Limb (tissue), 2 donors: ENCODE results near the gene ABCC11.

Source experiments
- DNase-seq, 2 donors: peaks; one replicate each; pipeline ENCODE4 v3.0.0-alpha.2; 2016; ENCODE audit errors: extremely low spot score in 2 of 2

The ABCC11 gene

DNA sequence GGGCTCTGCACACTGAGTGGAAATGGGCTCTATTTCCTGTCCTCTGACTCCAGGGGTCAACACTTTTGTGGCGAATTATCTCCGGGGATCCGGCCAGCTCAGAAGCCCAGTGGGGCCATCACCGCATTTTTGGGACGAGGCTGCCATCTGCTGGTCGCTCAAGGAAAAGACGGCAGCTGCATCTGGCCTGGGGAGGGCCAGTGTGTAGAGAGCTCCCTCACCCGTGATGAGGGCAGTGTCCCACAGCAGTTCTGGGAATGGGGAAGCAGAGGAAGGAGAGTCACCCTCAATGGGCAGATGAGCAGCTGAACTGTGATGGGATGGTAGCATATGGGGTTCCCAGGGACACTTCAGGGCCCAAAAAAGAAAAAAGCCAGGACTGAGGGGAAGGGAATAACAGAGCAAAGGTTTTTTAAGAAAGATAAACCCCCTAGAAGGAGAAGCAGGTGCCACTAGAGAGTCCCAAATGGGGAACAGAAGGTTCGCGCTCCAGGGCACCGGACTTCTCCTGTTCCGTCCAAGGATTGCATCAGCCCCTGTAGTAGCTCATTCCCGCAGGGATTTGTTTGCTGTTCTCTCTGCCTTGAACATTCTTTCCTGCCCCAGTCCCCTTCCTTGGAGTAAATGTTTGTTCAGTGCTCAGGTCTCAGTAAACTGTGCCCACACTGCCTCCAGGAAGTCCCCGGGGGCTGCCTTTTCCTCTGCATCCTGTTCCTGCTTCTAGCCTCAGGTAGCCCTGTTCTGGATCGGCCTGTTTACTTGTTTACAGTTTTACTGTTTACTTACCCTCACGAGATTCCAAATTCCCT lies 82.2 kb downstream of the ABCC11 start:
- peak; percentile 53 to 81 for DNase-seq

DNA sequence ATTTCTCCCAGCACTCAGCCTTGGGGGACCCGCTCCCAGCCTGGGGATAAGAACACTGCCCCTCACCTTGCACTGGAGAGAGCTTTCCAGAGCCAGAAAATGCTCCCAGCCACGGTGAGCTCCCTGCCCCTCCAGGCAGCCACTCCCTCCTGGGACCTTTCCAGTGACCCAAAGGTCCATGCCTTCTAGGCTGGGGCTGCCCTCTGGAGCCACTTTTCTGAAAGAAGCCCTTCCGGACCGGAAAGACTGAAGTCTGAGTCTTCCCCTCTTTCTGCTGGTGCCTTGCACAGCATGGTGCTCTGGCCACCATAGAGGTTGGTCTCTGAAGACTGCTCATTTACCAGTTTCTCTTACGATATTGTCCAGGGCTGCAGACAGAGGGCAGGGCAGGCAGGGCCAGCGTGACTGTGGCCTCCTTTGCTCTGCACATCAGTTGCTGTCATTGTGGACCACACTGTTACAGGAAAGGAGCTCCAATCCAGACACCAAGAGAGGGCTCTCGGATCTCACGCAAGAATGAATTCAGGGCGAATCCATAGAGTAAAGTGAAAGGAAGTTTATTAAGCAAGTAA lies 84.4 kb downstream of the ABCC11 start:
- no peak for DNase-seq

DNA sequence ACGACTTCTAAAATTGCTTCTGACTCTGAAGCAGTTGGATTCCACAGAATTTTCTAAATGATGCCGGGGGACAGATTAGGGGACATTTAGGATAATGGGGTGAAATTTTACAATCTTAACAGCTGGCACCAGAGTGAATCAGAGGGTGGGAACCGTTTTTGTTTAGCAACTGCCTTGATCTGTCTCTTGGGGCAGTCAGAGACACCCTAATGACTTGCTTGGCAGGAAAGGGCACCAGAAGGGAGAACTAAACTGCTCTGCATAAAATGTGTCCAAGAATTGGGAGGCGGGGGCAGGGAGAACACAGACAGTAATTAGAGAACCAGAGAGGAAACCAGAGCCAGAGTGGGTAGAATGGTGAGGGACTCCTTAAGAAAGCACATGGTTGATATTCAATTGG lies 85.4 kb downstream of the ABCC11 start:
- no peak for DNase-seq

DNA sequence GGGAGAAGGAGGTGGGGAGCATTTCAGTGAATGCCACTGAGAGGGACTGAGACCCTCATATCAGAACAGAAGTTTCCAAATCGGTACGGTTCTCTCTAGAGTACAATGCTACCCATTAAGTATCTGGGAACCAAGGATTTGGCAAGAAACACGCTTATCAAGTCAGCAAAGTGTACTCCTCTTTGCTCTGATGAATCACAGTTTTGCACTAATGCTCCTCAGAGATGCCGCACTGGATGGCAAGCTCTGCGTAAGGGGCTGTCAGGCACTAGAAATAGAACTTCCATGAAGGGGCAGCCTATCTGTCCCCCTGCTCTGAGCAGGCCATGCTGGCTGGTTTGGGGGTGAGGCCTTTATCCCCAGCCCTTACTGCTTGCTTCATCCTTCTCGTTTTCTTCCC lies 86.8 kb downstream of the ABCC11 start:
- no peak for DNase-seq

DNA sequence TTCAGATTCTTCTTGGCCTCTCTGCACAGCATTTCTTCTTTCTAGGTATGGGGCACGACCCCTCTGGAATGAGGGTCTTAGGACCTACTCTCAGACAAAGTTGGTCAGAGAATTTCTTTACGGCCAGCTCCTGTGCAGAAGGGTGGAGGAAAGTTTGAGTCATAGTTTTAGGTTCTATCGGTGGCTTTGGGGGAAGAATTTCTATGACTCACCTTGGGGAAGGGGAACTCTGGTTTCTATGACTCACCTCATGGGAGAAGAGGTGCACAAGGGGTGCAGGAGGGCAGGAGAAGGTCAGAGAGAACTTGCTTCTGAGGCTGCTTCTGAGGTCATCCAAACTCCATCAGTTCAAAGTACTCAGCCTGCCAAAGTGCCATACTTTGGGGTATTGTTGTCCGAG lies 89.0 kb downstream of the ABCC11 start:
- DNase-seq, result no peak

DNA sequence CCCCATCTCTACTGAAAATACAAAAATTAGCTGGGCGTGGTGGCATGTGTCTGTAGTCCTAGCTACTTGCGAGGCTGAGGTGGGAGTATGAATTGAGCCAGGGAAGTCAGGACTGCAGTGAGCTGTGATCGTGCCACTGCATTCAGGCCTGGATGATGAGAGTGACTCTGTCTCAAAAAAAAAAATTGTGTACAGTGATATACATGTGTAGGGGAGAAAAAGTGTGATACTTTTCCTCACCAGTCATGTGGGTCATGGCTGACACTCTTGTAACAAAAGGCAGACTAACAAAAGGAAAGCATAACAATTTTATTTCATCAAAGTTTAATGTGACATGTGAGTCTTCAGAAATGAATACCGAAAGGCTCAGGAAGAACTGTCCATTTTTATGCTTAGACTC lies 89.5 kb downstream of the ABCC11 start:
- DNase-seq, result no peak

DNA sequence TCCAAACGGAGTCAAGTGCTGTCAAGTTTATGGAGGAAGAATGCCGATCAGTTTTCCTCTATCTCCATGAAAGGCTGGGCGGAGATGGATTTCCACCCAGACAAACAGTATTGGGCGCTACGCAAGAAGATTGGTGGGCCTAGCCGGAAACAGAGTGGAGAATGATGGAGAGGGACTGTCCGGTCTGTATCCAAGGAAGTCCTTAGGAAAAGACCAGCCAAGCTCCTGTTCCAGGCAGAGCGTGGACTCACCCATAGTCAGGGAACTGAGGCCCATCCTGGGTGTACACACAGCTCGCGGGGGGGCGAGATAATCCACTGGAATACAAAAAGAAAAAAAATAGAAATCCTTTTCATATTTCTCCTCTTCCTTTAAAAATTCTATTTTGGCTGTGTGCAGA lies 90.0 kb downstream of the ABCC11 start:
- no peak for DNase-seq

DNA sequence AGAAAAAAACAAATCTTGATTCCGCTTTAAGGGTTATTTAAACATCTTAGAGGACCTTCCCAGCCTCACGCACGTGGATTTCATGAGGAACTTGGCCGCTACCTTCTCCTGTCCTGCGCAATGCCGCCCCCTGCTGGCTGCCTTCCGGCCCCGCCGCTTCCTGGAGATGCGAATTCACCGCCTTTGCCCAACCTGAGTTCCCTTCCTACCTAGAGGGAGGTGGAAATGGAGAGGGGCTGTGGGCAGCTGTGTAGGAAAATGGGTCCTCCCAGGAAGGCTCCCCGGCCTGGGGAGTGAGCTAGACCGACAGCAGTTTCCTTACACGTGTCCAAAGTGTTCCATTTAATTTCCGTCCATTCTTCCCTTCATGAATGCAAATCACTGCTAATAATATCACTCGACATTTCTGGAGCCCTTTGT lies 90.5 kb downstream of the ABCC11 start:
- DNase-seq, result peak; percentile 79 to 93

DNA sequence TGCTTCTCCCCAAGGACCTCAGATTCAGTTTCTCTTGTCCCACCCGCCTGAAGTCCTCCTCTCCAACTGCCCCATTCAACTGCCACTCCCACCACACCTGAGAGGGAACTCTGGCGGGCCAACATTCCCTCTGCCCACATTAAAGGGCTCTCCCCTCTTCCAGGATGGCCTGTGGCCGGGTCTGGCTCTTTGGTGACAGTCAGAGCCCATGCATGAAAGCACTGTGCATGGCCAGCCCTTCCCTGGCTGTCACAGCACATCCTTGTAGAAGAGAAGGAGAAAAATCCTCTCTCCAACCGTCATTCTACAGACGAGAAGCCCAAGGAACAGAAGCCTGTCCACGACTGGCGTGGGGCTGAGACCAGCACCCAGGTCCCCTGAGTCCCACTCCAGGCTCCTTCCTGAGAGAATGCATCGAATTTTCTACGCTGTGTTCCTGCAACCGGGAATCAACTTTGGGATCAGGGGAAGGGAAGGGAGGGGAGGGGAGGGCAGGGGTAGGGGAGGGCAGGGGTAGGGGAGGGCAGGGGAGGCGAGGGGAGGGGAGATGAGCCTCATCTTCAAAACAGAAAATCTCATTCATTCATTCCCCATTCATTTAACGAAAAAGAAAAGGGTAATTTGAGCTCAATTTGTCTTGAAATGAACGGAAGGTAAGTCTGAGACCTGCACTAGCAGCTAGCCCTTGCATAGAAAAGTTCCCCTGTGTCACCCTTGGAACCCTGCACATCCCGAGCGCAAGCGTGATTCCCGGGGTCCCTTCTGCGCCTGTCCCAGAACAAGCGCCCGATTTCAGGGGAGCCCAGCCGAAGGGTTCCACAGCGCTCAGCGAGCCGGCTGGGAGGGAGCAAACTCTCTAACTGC lies 91.2 kb downstream of the ABCC11 start, which contains the start of gene ABCC12:
ABCC12 (minus strand) TSS at position 68 of the 864 bp plus-strand sequence. CDS start 9,569 bp downstream, outside the sequence.
- no peak for DNase-seq

DNA sequence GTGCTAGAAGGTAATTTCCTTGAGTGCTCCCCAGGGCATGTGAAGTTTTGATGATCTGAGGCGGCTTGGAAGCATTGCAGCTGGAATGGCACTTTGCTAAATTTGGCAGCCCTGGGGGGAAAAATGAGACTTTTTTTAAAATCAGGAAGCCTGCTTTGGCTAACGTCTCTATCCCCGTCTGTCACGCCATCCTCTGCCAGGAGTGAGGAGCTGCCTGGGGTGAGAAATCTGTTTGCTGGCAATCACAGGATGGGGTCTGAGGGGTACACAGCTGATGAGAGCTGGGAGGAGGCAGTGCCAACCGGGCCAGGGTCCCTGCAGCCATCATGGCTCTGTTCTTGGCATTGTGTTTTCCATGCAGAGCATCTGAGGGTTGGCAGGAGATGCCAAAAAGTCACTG lies 93.6 kb downstream of the ABCC11 start:
- no peak for DNase-seq

DNA sequence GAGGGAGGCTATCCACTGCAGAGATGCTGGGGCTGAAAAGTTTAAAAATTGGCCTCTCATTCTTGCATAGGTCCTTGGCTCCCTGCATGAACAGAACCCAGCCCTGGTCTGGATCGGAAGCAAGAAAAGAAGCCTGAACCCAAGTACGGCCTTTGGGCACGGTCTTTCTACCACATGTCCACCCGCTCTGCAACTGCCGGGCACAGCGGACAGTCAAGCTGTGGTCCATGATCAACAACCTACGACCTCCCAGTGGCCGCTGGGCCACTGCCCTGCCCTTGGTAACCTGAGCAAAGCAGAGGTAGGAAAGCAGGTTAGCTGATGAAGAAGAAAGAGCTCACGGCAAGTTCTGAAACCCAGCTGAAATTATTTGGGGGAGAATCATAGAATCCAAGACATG lies 95.1 kb downstream of the ABCC11 start:
- no peak for DNase-seq

DNA sequence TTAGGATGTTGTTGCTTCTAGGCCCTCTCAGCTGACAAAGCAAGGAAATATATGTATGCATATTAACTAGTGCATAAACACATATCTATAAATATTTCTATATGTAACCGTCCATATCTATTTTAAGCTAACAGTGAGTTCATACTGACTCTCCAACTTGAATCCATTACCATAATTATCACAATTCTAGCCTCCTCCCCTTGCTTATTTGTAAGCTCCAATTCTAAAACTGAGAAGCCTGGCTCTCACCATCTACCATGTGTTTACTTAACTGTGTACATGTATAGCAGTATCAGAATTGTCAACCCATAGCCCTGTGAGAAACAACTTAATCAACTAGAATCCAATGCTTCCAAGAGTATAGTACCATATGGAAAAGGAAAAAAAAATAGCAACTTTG lies 96.6 kb downstream of the ABCC11 start:
- DNase-seq, result no peak

DNA sequence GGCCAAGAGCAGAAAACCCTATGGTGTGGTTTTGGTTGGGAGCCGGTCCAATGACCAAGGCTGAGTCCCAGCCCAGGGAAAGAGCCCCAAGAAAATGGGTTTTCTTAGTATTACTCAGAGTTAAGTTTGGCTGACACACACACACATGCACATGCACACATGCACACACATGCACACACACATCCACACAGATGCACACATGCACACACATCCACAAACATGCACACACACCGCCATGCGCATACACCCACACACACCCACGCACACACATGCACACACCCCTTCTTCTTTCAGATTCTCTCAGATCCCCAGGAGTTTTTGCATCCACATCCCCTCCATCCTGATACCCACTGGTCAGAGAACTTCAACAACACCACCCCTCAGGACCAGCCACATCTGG lies 100.6 kb downstream of the ABCC11 start:
- no peak for DNase-seq

DNA sequence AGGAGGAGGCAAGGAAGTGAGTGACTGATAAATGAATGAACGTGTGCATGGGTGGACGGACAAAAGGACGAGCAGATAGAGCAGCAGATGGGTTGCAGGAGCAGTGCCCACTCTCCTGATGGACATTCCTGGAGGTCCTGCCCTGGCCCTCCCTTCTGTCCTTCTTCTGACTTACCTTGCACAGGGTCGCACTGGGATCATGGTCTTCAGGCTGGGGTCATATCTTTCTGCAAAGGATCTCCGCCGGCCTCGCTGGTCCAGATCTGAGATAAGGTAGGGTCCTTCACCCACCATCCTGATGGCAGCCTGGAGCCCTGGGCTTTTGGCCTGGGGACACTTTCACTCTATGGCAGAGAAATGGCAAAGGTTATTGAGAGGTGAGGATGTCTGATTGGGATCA lies 101.2 kb downstream of the ABCC11 start:
- DNase-seq, result no peak

DNA sequence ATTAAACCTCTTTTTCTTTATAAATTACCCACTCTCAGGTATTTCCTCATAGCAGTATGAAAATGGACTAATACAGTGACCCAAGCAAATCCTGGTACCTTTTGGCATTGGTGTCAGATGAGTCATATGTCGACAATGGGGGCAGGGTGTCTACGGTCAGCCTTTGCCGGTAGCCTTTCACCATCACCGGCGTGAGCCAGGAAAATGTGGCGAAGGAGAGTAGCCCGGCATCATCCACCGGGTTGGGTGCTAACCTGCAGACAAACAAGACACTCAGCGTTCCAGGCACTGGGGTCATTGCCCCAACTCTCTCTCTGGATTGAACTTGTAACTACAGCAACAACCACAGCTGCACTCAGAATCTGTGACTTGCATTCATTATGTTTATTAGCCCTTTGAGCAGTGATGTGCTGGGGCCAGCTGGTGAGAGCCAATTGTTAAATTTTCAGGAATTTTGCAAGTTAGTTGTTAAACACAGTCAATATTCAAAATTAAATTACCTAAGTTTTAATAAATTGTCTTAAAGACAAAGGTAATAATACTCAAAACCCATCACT lies 103.4 kb downstream of the ABCC11 start:
- no peak for DNase-seq

DNA sequence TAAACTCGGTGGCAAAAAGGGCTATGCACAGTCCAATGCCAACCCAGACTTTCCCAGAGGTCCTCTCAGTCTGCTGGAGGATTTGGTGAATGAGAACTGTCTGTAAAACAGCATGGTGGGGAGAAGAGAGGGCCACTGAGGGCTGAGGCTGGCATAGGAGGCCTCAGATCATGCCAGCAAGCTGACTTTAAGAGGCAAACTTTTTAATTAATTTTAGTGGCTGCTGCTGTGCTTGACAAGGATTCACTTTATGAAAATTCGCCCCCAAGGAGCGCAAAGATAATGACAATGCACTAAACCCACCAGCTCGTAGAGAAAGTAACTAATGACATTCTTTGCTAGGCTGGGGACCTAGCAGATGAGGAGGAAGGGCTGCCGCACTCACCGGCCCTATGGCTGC lies 106.5 kb downstream of the ABCC11 start:
- no peak for DNase-seq

DNA sequence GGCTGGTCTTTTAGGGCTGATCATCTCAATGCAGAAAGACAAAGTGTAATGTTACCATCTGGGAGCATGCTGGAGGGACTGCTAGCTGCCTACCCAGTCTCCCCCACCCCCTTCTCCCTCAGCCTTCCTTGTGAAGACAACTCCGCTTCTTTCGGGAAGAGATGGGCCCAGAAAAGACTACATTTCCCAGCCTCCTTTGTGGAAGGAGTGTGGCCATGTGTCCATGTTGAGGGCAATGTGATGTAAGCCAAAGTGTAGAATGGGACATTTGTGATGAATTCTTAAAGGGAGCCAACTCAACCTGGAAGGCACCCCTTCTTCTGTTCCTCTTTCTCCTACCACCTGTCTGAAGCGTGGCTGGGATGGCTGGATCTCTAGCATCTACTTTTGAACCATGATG lies 107.8 kb downstream of the ABCC11 start:
- no peak for DNase-seq

DNA sequence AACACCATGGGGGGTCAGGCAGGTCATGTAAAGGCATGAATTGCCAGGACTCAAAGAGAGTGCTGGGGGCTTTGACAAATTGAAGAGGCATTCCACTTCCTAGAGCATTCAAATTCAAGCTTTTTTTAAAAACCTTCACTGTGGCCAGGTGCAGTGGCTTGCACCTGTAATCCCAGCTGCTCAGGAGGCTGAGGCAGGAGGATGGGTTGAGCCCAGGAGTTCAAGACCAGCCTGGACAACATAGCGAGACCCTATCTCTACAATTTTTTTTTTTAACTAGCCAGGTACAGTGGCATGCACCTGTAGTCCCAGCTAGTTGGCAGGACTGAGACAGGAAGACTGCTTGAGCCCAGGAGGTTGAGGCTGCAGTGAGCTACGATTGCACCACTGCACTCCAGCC lies 108.8 kb downstream of the ABCC11 start:
- DNase-seq, result no peak

DNA sequence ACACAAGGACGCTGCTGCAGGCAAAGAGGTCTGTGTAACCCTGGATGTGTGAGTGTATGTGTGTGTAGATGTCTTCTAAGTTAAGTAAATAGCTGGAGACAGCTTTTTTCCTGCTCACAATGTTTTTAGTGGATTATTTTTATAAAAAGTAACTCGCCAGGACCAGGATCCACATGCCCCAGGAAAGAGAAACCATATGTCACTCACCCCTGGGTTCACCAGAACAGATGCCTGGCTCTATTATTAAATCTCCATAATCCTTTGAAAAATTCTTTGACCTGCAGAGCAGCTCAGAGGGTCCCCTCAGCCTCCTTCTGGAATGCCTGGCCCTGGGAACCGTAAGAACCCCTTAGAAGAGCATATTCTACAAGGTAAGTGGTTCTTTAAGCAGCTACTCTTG lies 109.5 kb downstream of the ABCC11 start:
- no peak for DNase-seq

DNA sequence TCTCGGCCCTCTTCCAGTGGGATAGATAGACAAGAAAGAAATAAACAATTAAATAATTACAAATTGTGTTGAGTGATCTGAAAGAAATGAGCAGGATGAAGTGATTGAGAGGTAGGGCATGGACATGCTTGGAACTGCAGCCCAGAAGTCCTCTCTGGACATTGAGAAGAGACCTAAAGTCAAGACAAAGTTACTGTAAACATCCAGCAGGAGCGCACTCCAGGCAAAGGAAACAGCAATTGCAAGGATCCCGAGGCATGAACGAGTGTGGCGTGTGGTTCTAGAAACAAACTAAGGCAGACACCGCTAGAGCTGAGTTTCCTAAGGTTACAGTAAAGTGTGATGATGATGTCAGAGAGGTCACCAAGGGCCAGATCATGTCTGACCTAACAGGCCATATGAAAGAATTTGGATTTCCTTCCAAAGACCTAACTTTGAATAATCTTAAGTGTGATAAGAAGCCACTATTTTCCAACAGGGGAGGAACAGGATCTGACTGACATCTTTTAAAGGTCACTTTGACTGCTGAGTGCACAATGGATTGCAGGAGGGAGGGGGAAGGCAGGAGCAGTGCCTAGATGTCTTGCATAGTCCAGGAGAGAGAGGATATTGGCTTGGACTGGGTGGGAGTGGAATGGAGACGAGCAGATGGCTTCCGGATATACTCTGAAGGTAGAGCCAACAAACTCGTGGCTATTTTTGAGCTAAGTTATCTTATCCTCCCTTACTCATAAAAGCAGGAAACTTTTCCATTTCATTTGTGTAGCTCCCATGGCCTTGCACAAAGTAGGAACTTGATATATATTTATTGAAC lies 110.6 kb downstream of the ABCC11 start:
- no peak for DNase-seq
